IMR-90 (cell line): ENCODE results near the gene MYO9A. TPM values are rescaled to one million over a fixed set of nuclear protein-coding genes. Genes with fewer than 3 reads are reported as not detected.

Experiments
- ATAC-seq: fragments of 200-7000 bp; cut with Tn5 transposase; 2 replicates; pipeline ENCODE4 v1.9.1; 2020; ENCODE audit warnings: low read depth, mild to moderate bottlenecking, moderate library complexity
- BruUV-seq: library from RNA; stranded (reverse); fragments of 400-500 nt; replicated peaks from 2 replicates; lab custom pipeline; 2021; lab: Mats Ljungman, UMichigan
- CTCF ChIA-PET: fragments of 300-600 bp; formaldehyde crosslinking; extraction: SDS; loops from one replicate; lab custom pipeline; 2021; ENCODE audit warnings: antibody characterized with exemption; lab: Yijun Ruan, JAX
- POLR2A ChIA-PET: fragments of 300-600 bp; sonication (Branson Sonifier 250); formaldehyde crosslinking; loops from one replicate; lab custom pipeline; 2022; ENCODE audit warnings: antibody characterized with exemption; ENCODE audit not compliant: unreplicated experiment; lab: Charles Lee
- DNase-seq: peaks from one replicate; pipeline ENCODE4 v3.0.0; 2013
- H2AFZ ChIP-seq: replicated peaks from 2 replicates; pipeline ENCODE3; 2013; ENCODE audit warnings: low read length, mild to moderate bottlenecking; ENCODE audit not compliant: poor library complexity
- H2AK5ac ChIP-seq: 2 replicates; pipeline ENCODE4 v1.6.1; 2013; ENCODE audit warnings: low read depth, low read length, inconsistent platforms
- H2AK9ac ChIP-seq: replicated peaks from 2 replicates; pipeline ENCODE3; 2013; ENCODE audit warnings: mild to moderate bottlenecking, low read depth, low read length, moderate library complexity; ENCODE audit not compliant: poor library complexity
- H2BK120ac ChIP-seq: 2 replicates; pipeline ENCODE4 v1.6.1; 2013; ENCODE audit warnings: low read depth, low read length, inconsistent platforms
- H2BK15ac ChIP-seq: 3 replicates; pipeline ENCODE4 v1.6.1; 2013; ENCODE audit warnings: low read depth, low read length, inconsistent platforms
- H2BK20ac ChIP-seq: 2 replicates; pipeline ENCODE4 v1.6.1; 2013; ENCODE audit warnings: low read depth, mild to moderate bottlenecking, inconsistent platforms, low read length, moderate library complexity
- H2BK5ac ChIP-seq: 2 replicates; pipeline ENCODE4 v1.6.1; 2013; ENCODE audit warnings: mild to moderate bottlenecking, low read depth, low read length, inconsistent platforms; ENCODE audit not compliant: poor library complexity, severe bottlenecking
- H3K14ac ChIP-seq: replicated peaks from 2 replicates; pipeline ENCODE4 v1.6.1; 2013; ENCODE audit warnings: low read depth, low read length, inconsistent platforms
- H3K18ac ChIP-seq: 2 replicates; pipeline ENCODE4 v1.6.1; 2013; ENCODE audit warnings: low read depth, low read length, control low read depth
- H3K23ac ChIP-seq: 2 replicates; pipeline ENCODE4 v1.6.1; 2013; ENCODE audit warnings: low read depth, low read length, inconsistent platforms
- H3K27ac ChIP-seq: 2 replicates; pipeline ENCODE4 v1.5.1; 2013; ENCODE audit warnings: mild to moderate bottlenecking, control low read depth, low read length; ENCODE audit not compliant: insufficient read depth
- H3K27me3 ChIP-seq: 2 replicates; pipeline ENCODE4 v1.6.1; 2013; ENCODE audit warnings: low read length; ENCODE audit not compliant: control insufficient read depth, insufficient read depth
- H3K36me3 ChIP-seq: 2 replicates; pipeline ENCODE4 v1.6.1; 2013; ENCODE audit warnings: low read length, mixed read lengths; ENCODE audit not compliant: control insufficient read depth, insufficient read depth
- H3K4ac ChIP-seq: 2 replicates; pipeline ENCODE4 v1.6.1; 2013; ENCODE audit warnings: low read depth, low read length, inconsistent platforms
- H3K4me1 ChIP-seq: 2 replicates; pipeline ENCODE4 v1.6.1; 2013; ENCODE audit warnings: low read length, mixed read lengths; ENCODE audit not compliant: control insufficient read depth, insufficient read depth
- H3K4me2 ChIP-seq: 2 replicates; pipeline ENCODE4 v1.6.1; 2013; ENCODE audit warnings: low read depth, mild to moderate bottlenecking, control low read depth, low read length, moderate library complexity
- H3K4me3 ChIP-seq: 2 replicates; pipeline ENCODE4 v1.5.1; 2013; ENCODE audit warnings: low read depth, mild to moderate bottlenecking, control low read depth, low read length, moderate library complexity; ENCODE audit not compliant: insufficient read depth
- H3K56ac ChIP-seq: 2 replicates; pipeline ENCODE4 v1.6.1; 2013; ENCODE audit warnings: low read length, inconsistent platforms; ENCODE audit not compliant: insufficient read depth; ENCODE audit errors: extremely low read depth
- H3K79me1 ChIP-seq, 2 experiments: 2 replicates each; pipeline ENCODE4 v1.6.1; 2013; ENCODE audit warnings: low read length in 2 of 2, inconsistent platforms in 1 of 2, low read depth in 1 of 2
- H3K9ac ChIP-seq: 2 replicates; pipeline ENCODE4 v1.6.1; 2013; ENCODE audit warnings: low read depth, low read length, control low read depth
- H3K9me1 ChIP-seq: 2 replicates; pipeline ENCODE4 v1.6.1; 2013; ENCODE audit warnings: low read length, inconsistent platforms; ENCODE audit not compliant: insufficient read depth
- H3K9me3 ChIP-seq: 2 replicates; pipeline ENCODE4 v1.6.1; 2013; ENCODE audit warnings: low read length; ENCODE audit not compliant: control insufficient read depth, insufficient read depth
- H4K20me1 ChIP-seq: 2 replicates; pipeline ENCODE4 v1.6.1; 2013; ENCODE audit warnings: low read length, inconsistent platforms; ENCODE audit not compliant: insufficient read depth
- H4K5ac ChIP-seq: 2 replicates; pipeline ENCODE4 v1.6.1; 2013; ENCODE audit warnings: mild to moderate bottlenecking, low read depth, low read length, control low read depth
- H4K8ac ChIP-seq, 2 experiments: 2 replicates each; pipeline ENCODE4 v1.6.1; 2013; ENCODE audit warnings: low read depth in 2 of 2, low read length in 2 of 2, control low read depth in 1 of 2, inconsistent platforms in 1 of 2
- H4K91ac ChIP-seq: 2 replicates; pipeline ENCODE4 v1.6.1; 2013; ENCODE audit warnings: low read depth, low read length, inconsistent platforms; ENCODE audit not compliant: insufficient read depth
- BHLHE40 ChIP-seq: fragments of 150-350 bp; IDR thresholded peaks from 2 replicates; pipeline ENCODE4 v1.6.1; 2016; ENCODE audit warnings: mild to moderate bottlenecking, low read depth, low read length
- CEBPB ChIP-seq: IDR thresholded peaks from 2 replicates; pipeline ENCODE4 v1.6.1; 2012; ENCODE audit warnings: low read depth, low read length, improper control_type of control experiment
- CHD1 ChIP-seq: IDR thresholded peaks from 2 replicates; pipeline ENCODE4 v1.6.1; 2012; ENCODE audit warnings: low read depth, low read length, improper control_type of control experiment
- ELK1 ChIP-seq: fragments of 150-350 bp; IDR thresholded peaks from 2 replicates; pipeline ENCODE4 v1.6.1; 2016; ENCODE audit warnings: low read depth, mild to moderate bottlenecking, low read length, moderate library complexity, borderline replicate concordance
- FOS ChIP-seq: fragments of 150-350 bp; IDR thresholded peaks from 2 replicates; pipeline ENCODE4 v1.6.1; 2016; ENCODE audit warnings: low read depth, low read length
- MAFK ChIP-seq: IDR thresholded peaks from 2 replicates; pipeline ENCODE4 v1.6.1; 2012; ENCODE audit warnings: low read depth, low read length, improper control_type of control experiment
- MAZ ChIP-seq: IDR thresholded peaks from 2 replicates; pipeline ENCODE4 v1.6.1; 2012; ENCODE audit warnings: low read depth, mild to moderate bottlenecking, low read length, improper control_type of control experiment, moderate library complexity, borderline replicate concordance
- MXI1 ChIP-seq: IDR thresholded peaks from 2 replicates; pipeline ENCODE4 v1.6.1; 2012; ENCODE audit warnings: low read depth, mild to moderate bottlenecking, low read length, moderate library complexity, borderline replicate concordance
- NFE2L2 ChIP-seq: fragments of 150-350 bp; IDR thresholded peaks from 2 replicates; pipeline ENCODE4 v1.6.1; 2016; ENCODE audit warnings: low read depth, mild to moderate bottlenecking, low read length
- POLR2A ChIP-seq: IDR thresholded peaks from 2 replicates; pipeline ENCODE4 v1.6.1; 2012; ENCODE audit warnings: mild to moderate bottlenecking, low read depth, low read length
- RAD21 ChIP-seq: IDR thresholded peaks from 2 replicates; pipeline ENCODE4 v1.6.1; 2012; ENCODE audit warnings: low read length, improper control_type of control experiment
- RCOR1 ChIP-seq: IDR thresholded peaks from 2 replicates; pipeline ENCODE4 v1.6.1; 2012; ENCODE audit warnings: mild to moderate bottlenecking, low read length, improper control_type of control experiment; ENCODE audit not compliant: insufficient replicate concordance
- RFX5 ChIP-seq: IDR thresholded peaks from 2 replicates; pipeline ENCODE4 v1.8.0; 2012; ENCODE audit warnings: low read depth, mild to moderate bottlenecking, low read length, moderate library complexity
- SMC3 ChIP-seq: fragments of 150-350 bp; IDR thresholded peaks from 2 replicates; pipeline ENCODE4 v1.6.1; 2016; ENCODE audit warnings: low read depth, mild to moderate bottlenecking, antibody characterized with exemption, low read length, moderate library complexity
- USF2 ChIP-seq: fragments of 150-350 bp; IDR thresholded peaks from 2 replicates; pipeline ENCODE4 v1.6.1; 2017; ENCODE audit warnings: mild to moderate bottlenecking, antibody characterized with exemption, low read length, low read depth
- WGBS, 2 experiments: methylation state at CpG; one replicate each; pipeline versions ENCODE4 v1.1.5 to v1.1.7; 2013; ENCODE audit warnings: missing lambda C conversion rate in 2 of 2; ENCODE audit not compliant: insufficient read length in 1 of 2; ENCODE audit errors: extremely low coverage in 2 of 2; 5-methylcytosine and 5-hydroxymethylcytosine counted together
- dilution Hi-C: fragments of 300-500 bp; cut with HindIII; formaldehyde crosslinking; loops from one replicate; pipeline ENCODE4 v1.14.3; 2018; ENCODE audit warnings: low sequenced_read_pairs; ENCODE audit not compliant: unreplicated experiment
- in situ Hi-C: fragments of 300-500 bp; cut with MboI; formaldehyde crosslinking; loops from 3 replicates; pipeline ENCODE4 v1.14.3; 2019; ENCODE audit warnings: low sequenced_read_pairs, inconsistent platforms, mixed read lengths
- intact Hi-C: fragments of 100-400 bp; cut with micrococcal nuclease; formaldehyde crosslinking; loops from 2 replicates; pipeline ENCODE4 v1.10.0; 2022
- polyA plus RNA-seq, 3 experiments: library from polyadenylated mRNA; depleted of rRNA; stranded (reverse); fragments of >200 nt; gene quantifications; 2 replicates each; pipeline ENCODE4 v1.2.3, GENCODE V29; 2012; ENCODE audit warnings: low replicate concordance in 1 of 3
- total RNA-seq: library from RNA; depleted of rRNA; stranded (reverse); fragments of >200 nt; gene quantifications from 2 replicates; pipeline ENCODE4 v1.2.3, GENCODE V29; 2012
- TF ChIP-seq, protein P1 (sequence below): conservative IDR thresholded peaks from 2 replicates; pipeline ENCODE4 v1.5.1; 2012; ENCODE audit warnings: mild to moderate bottlenecking, low read depth, low read length, improper control_type of control experiment

The MYO9A gene
- total and polyA plus RNA-seq, 2 of the 4 experiments (the other 2 are of a cell fraction), result 6.0 to 49.5 TPM

- POLR2A ChIA-PET, result no interaction called here
- TF ChIP-seq RCOR1 (no peak), MXI1 (no peak), CHD1 (no peak), SMC3 (no peak), BHLHE40 (no peak), RFX5 (no peak), USF2 (no peak), POLR2A (no peak), FOS (no peak), NFE2L2 (no peak), CEBPB (no peak), ELK1 (no peak), RAD21 (no peak), MAFK (no peak), MAZ (no peak)
- TF ChIP-seq, protein P1, sequence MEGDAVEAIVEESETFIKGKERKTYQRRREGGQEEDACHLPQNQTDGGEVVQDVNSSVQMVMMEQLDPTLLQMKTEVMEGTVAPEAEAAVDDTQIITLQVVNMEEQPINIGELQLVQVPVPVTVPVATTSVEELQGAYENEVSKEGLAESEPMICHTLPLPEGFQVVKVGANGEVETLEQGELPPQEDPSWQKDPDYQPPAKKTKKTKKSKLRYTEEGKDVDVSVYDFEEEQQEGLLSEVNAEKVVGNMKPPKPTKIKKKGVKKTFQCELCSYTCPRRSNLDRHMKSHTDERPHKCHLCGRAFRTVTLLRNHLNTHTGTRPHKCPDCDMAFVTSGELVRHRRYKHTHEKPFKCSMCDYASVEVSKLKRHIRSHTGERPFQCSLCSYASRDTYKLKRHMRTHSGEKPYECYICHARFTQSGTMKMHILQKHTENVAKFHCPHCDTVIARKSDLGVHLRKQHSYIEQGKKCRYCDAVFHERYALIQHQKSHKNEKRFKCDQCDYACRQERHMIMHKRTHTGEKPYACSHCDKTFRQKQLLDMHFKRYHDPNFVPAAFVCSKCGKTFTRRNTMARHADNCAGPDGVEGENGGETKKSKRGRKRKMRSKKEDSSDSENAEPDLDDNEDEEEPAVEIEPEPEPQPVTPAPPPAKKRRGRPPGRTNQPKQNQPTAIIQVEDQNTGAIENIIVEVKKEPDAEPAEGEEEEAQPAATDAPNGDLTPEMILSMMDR, result no peak
Measured at GRCh38 chr15:71810256-71811035, 307.5 kb downstream of the MYO9A start, which contains the start of gene NR2E3. Gene NR2E3 (plus strand): TSS chr15:71810554. CDS start chr15:71810744, 190 bp downstream.

More at GRCh38 chr15:71810256-71811035, 307.5 kb downstream of the MYO9A start, which contains the start of gene NR2E3:
- H4K91ac ChIP-seq, result no peak within 1 kb of the TSS
- no peak within 1 kb of the TSS for H2AFZ ChIP-seq
- no peak within 1 kb of the TSS for H4K8ac ChIP-seq
- no peaks in the 10 kb centered on the region for H3K27me3 ChIP-seq
- no peak within 1 kb of the TSS for H2AK9ac ChIP-seq
- no peak within 1 kb of the TSS for H3K23ac ChIP-seq
- H3K27ac ChIP-seq, result no peak within 1 kb of the TSS
- no peak within 1 kb of the TSS for H4K5ac ChIP-seq
- H3K4me2 ChIP-seq, result no peak within 1 kb of the TSS
- no peaks in the 10 kb centered on the region for H3K79me1 ChIP-seq
- H3K4ac ChIP-seq, result no peak within 1 kb of the TSS
- no peaks in the 10 kb centered on the region for H4K20me1 ChIP-seq
- no peak within 1 kb of the TSS for H2BK120ac ChIP-seq
- DNase-seq (no peak), ATAC-seq (no peak)
- in situ Hi-C loops (no loop called here), dilution Hi-C loops (no loop called here), intact Hi-C loops (no loop called here)
- peaks cover 15% of the 10 kb centered on the region for H3K4me1 ChIP-seq
- H3K56ac ChIP-seq, result no peak within 1 kb of the TSS
- no peaks in the 10 kb centered on the region for H3K9me3 ChIP-seq
- H3K9me1 ChIP-seq, result peaks cover 5% of the 10 kb centered on the region; the same call in 1 of the 2 replicates
- 100% methylated on average over 3 of the region's 16 CpGs; no CpG with 5 or more reads in 1 of the 2 experiments for WGBS, 2 experiments
- BruUV-seq, result no TSS peak
- H2AK5ac ChIP-seq, result no peak within 1 kb of the TSS
- no peak within 1 kb of the TSS for H3K14ac ChIP-seq
- H2BK20ac ChIP-seq, result no peak within 1 kb of the TSS
- no peak within 1 kb of the TSS for H2BK15ac ChIP-seq
- no peak within 1 kb of the TSS for H3K18ac ChIP-seq
- no peak within 1 kb of the TSS for H3K4me3 ChIP-seq
- CTCF ChIA-PET, result no interaction called here
- no peak within 1 kb of the TSS for H2BK5ac ChIP-seq
- no peaks in the 10 kb centered on the region for H3K36me3 ChIP-seq
- no peak within 1 kb of the TSS for H3K9ac ChIP-seq
